Karpas-422 (cell line): ENCODE results near the gene RND2. TPM values are rescaled to one million over a fixed set of nuclear protein-coding genes. Genes with fewer than 3 reads are reported as not detected.
A peak's percentile ranks its signal among the peaks of the same experiment; 100 is the strongest.
"Not testable (repeated sequence)": the region's sequence is repeated elsewhere in the genome, so short reads cannot be mapped to it uniquely, and the experiment has no call there.

ENCODE experiments used
- DNase-seq: peaks from one replicate; pipeline ENCODE4 v3.0.0-alpha.2; 2015
- H2AFZ ChIP-seq: fragments of 200-600 bp; sonication (generic); 2 replicates; pipeline ENCODE4 v1.6.1; 2014; ENCODE audit warnings: antibody characterized with exemption, low read length, mixed read lengths
- H3K27ac ChIP-seq: fragments of 200-600 bp; sonication (generic); 2 replicates; pipeline ENCODE4 v1.5.1; 2014; ENCODE audit warnings: mild to moderate bottlenecking, low read length, moderate library complexity
- H3K27me3 ChIP-seq: fragments of 200-600 bp; sonication (generic); 2 replicates; pipeline ENCODE4 v1.6.1; 2014; ENCODE audit warnings: low read length, mixed read lengths
- H3K36me3 ChIP-seq: fragments of 200-600 bp; sonication (generic); 2 replicates; pipeline ENCODE4 v1.6.1; 2014; ENCODE audit warnings: low read length, mixed read lengths; ENCODE audit not compliant: insufficient read depth
- H3K4me1 ChIP-seq: fragments of 200-600 bp; sonication (generic); 2 replicates; pipeline ENCODE4 v1.6.1; 2014; ENCODE audit warnings: mild to moderate bottlenecking, low read length, mixed read lengths
- H3K4me2 ChIP-seq: fragments of 200-600 bp; sonication (generic); 2 replicates; pipeline ENCODE4 v1.6.1; 2014; ENCODE audit warnings: low read length, low read depth, mild to moderate bottlenecking; ENCODE audit not compliant: poor library complexity, severe bottlenecking
- H3K4me3 ChIP-seq: fragments of 200-600 bp; sonication (generic); 2 replicates; pipeline ENCODE4 v1.5.1; 2014; ENCODE audit warnings: mild to moderate bottlenecking, antibody characterized with exemption, low read length, mixed read lengths
- H3K79me2 ChIP-seq: fragments of 200-600 bp; sonication (generic); 2 replicates; pipeline ENCODE4 v1.6.1; 2014; ENCODE audit warnings: mild to moderate bottlenecking, low read length, mixed read lengths
- H3K9ac ChIP-seq: fragments of 200-600 bp; sonication (generic); 2 replicates; pipeline ENCODE4 v1.6.0; 2014; ENCODE audit warnings: low read length
- H3K9me2 ChIP-seq: fragments of 200-600 bp; sonication (generic), shearing (Covaris generic); replicated peaks from 2 replicates; pipeline ENCODE4 v1.6.0; 2014; ENCODE audit warnings: mild to moderate bottlenecking, low read length, moderate library complexity; ENCODE audit not compliant: insufficient read depth
- H3K9me3 ChIP-seq: fragments of 300-700, 200-600 bp; sonication (generic); 2 replicates; pipeline ENCODE4 v1.6.1; 2014; ENCODE audit warnings: low read length, mixed read lengths
- H4K20me1 ChIP-seq: fragments of 200-600 bp; sonication (generic); 2 replicates; pipeline ENCODE4 v1.6.1; 2014; ENCODE audit warnings: mild to moderate bottlenecking, antibody characterized with exemption, low read length, low read depth; ENCODE audit not compliant: insufficient read depth
- total RNA-seq: library from RNA; depleted of rRNA; stranded (reverse); fragments of >200 nt; shearing (Covaris generic); gene quantifications from 2 replicates; pipeline ENCODE4 v1.2.3, GENCODE V29; 2014; ENCODE audit warnings: low replicate concordance

The RND2 gene
- total RNA-seq, 1 experiment from 2014 or later: 0.30 TPM

DNA sequence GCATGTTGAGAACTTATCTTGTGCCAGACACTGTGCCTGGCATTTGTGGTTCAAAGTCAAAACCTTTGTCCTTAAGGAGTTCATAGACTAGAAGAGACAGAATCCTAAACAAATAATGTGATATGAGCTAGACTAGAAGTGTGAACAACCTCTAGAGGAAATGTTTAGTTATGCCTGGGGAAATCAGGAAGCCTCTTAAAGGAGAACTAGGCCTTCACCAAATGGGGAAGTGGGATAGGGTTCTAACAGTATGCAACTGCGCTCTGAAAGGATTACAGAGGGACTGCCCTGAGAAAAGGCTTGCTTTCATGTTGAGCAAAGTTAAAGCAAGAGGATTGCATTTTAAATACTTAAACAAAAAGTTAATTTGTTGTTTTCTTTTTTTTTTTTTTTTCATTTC lies 39.8 kb upstream of the RND2 start:
- H4K20me1 ChIP-seq: peaks cover 5% of the 10 kb centered on the region; the same call in 1 of the 2 replicates
- peaks cover 46% of the 10 kb centered on the region for H3K36me3 ChIP-seq
- H2AFZ ChIP-seq: no peak overlapping the region
- peak; percentile 87 for DNase-seq
- peaks cover 33% of the 10 kb centered on the region for H3K4me1 ChIP-seq
- H3K9me3 ChIP-seq: no peaks in the 10 kb centered on the region
- peak overlapping the region; percentile 64 for H3K4me2 ChIP-seq
- peak overlapping the region; percentile 46 for H3K9ac ChIP-seq
- H3K79me2 ChIP-seq: peaks cover 67% of the 10 kb centered on the region
- H3K4me3 ChIP-seq: peak overlapping the region; percentile 13; the same call in 1 of the 2 replicates
- peak overlapping the region; percentile 74 for H3K27ac ChIP-seq
- H3K9me2 ChIP-seq: no peaks in the 10 kb centered on the region
- H3K27me3 ChIP-seq: no peaks in the 10 kb centered on the region

DNA sequence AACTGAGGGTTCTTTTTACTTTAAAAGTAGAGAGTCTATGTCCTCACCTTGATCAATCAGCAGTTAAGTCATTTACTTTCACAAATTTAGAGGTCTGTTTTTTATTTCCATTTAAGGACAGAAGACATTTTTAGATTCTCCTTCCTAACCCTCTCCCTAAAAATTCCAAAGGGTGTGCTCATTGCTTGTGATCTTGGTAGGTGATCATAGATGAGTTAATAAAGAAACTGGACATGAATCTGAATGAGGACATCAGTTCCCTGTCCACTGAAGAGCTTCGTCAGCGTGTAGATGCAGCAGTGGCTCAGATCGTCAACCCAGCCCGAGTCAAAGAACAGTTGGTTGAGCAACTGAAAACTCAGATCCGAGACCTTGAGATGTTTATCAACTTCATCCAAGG lies 35.9 kb upstream of the RND2 start:
- no peak overlapping the region for H3K9ac ChIP-seq
- H2AFZ ChIP-seq: no peak overlapping the region
- peaks cover 17% of the 10 kb centered on the region for H3K4me1 ChIP-seq
- no peaks in the 10 kb centered on the region for H3K9me3 ChIP-seq
- no peaks in the 10 kb centered on the region for H4K20me1 ChIP-seq
- H3K36me3 ChIP-seq: peaks cover 61% of the 10 kb centered on the region
- H3K4me3 ChIP-seq: no peak overlapping the region
- no peak overlapping the region for H3K4me2 ChIP-seq
- peaks cover 31% of the 10 kb centered on the region for H3K79me2 ChIP-seq
- DNase-seq: no peak
- H3K27me3 ChIP-seq: no peaks in the 10 kb centered on the region
- H3K27ac ChIP-seq: no peak overlapping the region
- H3K9me2 ChIP-seq: no peaks in the 10 kb centered on the region

DNA sequence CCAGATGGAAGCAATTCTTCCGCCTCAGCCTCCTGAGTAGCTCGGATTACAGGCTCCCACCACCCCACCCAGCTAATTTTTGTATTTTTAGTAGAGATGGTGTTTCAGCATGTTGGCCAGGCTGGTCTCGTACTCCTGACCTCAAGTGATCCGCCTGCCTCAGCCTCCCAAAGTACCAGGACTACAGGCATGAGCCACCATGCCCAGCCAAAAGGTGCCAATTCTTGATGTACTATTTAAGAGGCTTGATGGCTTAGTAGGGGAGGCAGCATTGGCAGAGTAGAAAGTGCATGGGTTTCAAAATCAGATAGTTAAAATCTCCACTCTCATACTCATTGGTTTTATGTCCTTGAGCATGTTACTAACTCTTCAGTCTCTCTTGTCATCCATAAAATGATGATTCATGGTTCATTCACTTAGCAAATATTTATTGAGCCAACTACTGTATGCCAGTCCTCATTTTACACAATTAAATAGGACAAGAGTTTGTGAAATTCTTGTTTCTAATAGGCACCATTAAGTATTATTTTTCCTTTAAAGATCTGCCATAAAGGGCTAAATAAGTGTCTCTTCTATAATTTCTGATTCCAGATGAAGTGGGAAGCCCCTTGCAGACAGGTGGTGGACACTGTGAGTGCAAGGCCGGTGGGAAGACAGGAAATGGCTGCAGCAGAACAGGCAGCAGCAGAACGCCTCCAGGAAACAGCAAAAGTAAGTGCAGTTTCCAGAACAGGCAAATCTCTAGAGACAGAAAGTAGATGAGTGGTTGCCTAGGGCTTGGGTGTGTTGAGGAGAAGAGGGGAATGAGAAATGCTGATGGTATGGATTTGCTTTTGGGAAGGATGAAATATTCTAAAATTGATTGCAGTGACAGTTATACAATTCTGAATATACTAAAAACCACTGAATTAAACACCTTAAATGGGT lies 35.0 kb upstream of the RND2 start:
- no peak overlapping the region for H3K4me2 ChIP-seq
- H3K27ac ChIP-seq: no peak overlapping the region
- no peak overlapping the region for H3K4me3 ChIP-seq
- H3K9me3 ChIP-seq: no peaks in the 10 kb centered on the region
- DNase-seq: no peak
- H3K27me3 ChIP-seq: no peaks in the 10 kb centered on the region
- H3K9ac ChIP-seq: no peak overlapping the region
- peaks cover 24% of the 10 kb centered on the region for H3K79me2 ChIP-seq
- no peaks in the 10 kb centered on the region for H3K9me2 ChIP-seq
- H2AFZ ChIP-seq: no peak overlapping the region
- H4K20me1 ChIP-seq: no peaks in the 10 kb centered on the region
- peaks cover 9% of the 10 kb centered on the region for H3K4me1 ChIP-seq
- H3K36me3 ChIP-seq: peaks cover 61% of the 10 kb centered on the region

DNA sequence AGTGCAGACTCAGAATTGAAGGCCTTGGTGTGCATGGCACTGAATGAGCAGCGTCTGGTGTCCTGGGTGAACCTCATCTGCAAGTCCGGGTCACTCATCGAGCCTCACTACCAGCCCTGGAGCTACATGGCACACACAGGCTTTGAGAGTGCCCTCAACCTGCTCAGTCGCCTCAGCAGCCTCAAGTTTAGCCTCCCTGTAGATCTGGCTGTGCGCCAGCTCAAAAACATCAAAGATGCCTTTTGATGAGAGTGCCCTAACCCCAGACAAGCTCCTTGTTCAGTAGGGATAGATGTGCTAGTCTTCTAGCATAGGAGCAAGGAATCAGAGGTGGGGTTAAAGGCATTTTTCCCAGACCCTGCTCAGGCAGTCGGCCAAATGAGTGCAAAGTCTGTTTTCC lies 33.6 kb upstream of the RND2 start:
- H3K4me1 ChIP-seq: no peaks in the 10 kb centered on the region
- H3K9ac ChIP-seq: no peak overlapping the region
- no peak overlapping the region for H2AFZ ChIP-seq
- H3K27ac ChIP-seq: no peak overlapping the region
- H3K9me2 ChIP-seq: no peaks in the 10 kb centered on the region
- H3K36me3 ChIP-seq: peaks cover 53% of the 10 kb centered on the region
- no peaks in the 10 kb centered on the region for H3K9me3 ChIP-seq
- no peak for DNase-seq
- no peak overlapping the region for H3K4me3 ChIP-seq
- H4K20me1 ChIP-seq: no peaks in the 10 kb centered on the region
- peaks cover 11% of the 10 kb centered on the region for H3K79me2 ChIP-seq
- no peaks in the 10 kb centered on the region for H3K27me3 ChIP-seq
- no peak overlapping the region for H3K4me2 ChIP-seq

DNA sequence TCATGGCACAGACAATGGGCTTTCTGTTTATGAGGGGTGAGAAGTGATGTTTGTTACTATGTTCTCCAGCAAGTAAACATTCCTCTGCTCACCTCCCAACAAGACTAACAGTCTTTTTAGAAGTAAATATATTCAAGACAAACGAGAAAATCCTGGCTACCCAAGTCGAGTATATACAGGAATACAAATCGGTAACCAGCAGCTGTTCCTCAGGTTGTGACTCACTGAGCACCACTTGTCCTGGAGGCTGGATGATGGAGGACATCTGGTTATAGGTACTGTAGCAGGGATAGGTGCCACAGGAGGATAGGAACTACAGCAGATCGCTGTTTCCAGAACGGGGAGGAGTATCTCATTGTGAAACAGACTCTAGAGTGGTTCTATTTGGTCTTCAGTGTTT lies 32.2 kb upstream of the RND2 start:
- H3K4me2 ChIP-seq: no peak overlapping the region
- H3K9ac ChIP-seq: no peak overlapping the region
- no peaks in the 10 kb centered on the region for H4K20me1 ChIP-seq
- H2AFZ ChIP-seq: no peak overlapping the region
- peaks cover 12% of the 10 kb centered on the region for H3K4me1 ChIP-seq
- 0 out of 2 replicates have a peak, but pooled peaks cover 2% of the 10 kb centered on the region for H3K79me2 ChIP-seq
- no peaks in the 10 kb centered on the region for H3K27me3 ChIP-seq
- peaks cover 41% of the 10 kb centered on the region for H3K36me3 ChIP-seq
- no peak for DNase-seq
- no peak overlapping the region for H3K27ac ChIP-seq
- H3K4me3 ChIP-seq: no peak overlapping the region
- H3K9me2 ChIP-seq: no peaks in the 10 kb centered on the region
- no peaks in the 10 kb centered on the region for H3K9me3 ChIP-seq

DNA sequence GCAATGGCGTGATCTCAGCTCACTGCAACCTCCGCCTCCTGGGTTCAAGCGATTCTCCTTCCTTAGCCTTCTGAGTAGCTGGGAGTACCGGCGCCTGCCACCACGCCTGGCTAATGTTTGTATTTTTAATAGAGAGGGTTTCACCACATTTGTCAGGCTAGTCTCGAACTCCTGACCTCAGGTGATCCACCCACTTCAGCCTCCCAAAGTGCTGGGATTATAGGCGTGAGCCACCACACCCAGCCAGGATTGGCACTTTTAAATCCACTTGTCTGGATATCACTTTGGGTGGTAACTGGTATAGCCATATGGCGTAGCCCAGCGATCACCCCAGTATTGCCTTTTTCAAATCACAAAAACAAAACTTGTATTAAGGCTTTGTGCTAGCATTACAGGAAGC lies 31.1 kb upstream of the RND2 start:
- not testable (repeated sequence) for H4K20me1 ChIP-seq, H3K27me3 ChIP-seq, H3K4me2 ChIP-seq, H3K9ac ChIP-seq, H2AFZ ChIP-seq, H3K4me3 ChIP-seq, H3K79me2 ChIP-seq, DNase-seq, H3K9me2 ChIP-seq, H3K9me3 ChIP-seq, H3K27ac ChIP-seq
- peaks cover 12% of the 10 kb centered on the region for H3K4me1 ChIP-seq
- peaks cover 35% of the 10 kb centered on the region for H3K36me3 ChIP-seq

DNA sequence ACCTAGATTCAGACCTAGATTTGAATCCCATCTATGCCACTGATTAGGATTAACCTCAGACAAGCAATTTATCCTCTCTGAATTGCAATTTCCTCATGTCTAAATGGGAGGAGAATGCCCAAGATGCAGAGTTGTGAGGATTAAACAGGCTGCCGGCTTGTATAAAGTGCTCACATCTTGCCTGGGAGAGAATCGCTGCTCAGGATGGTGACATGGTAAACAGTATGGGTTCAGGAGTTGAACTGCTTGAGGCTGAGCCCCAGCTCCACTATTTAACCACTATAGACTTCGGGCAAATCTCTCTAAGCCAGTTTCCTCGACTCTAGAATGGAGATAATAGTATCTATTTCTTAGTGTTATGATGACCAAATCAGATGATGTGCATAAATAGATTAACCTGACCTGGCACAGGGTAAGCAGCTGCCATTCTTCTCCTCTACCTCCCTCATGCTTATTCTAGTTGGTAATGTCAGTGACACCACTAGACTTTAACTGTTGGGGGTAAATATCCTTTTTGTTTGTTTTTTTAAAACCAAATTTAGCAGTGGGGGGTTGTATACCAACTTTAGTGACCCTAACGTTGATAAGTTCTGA lies 27.5 kb upstream of the RND2 start:
- peak overlapping the region; percentile 40; the same call in 1 of the 2 replicates for H2AFZ ChIP-seq
- no peak for DNase-seq
- H3K9ac ChIP-seq: peak overlapping the region; percentile 62
- peak overlapping the region; percentile 63 for H3K4me3 ChIP-seq
- peak overlapping the region; percentile 63 for H3K27ac ChIP-seq
- H3K79me2 ChIP-seq: peaks cover 19% of the 10 kb centered on the region
- peak overlapping the region; percentile 75 for H3K4me2 ChIP-seq
- no peaks in the 10 kb centered on the region for H3K27me3 ChIP-seq
- H3K4me1 ChIP-seq: peaks cover 22% of the 10 kb centered on the region
- peaks cover 28% of the 10 kb centered on the region for H3K36me3 ChIP-seq
- no peaks in the 10 kb centered on the region for H3K9me3 ChIP-seq
- H4K20me1 ChIP-seq: peaks cover 18% of the 10 kb centered on the region
- H3K9me2 ChIP-seq: no peaks in the 10 kb centered on the region
